ENCODE measurements around the gene ARRDC4.

The ARRDC4 gene

GRCh38 chr15:97992823-97993222 lies 32.3 kb downstream of the ARRDC4 start:
- TF ChIP-seq SIN3A (IDR thresholded peaks at IDR 0.05; ENCODE audit: borderline replicate concordance, insufficient read depth, low read length) (no peak), POLR2AphosphoS5 (IDR thresholded peaks at IDR 0.05; ENCODE audit: low read depth, low read length) (no peak), REST (IDR thresholded peaks at IDR 0.05; ENCODE audit: insufficient read depth in 1 of 2, low read depth in 2 of 2, low read length in 2 of 2) (no peak), TAF1 (IDR thresholded peaks at IDR 0.05; ENCODE audit: borderline replicate concordance, insufficient read depth, low read length) (no peak), FOXP2 (optimal IDR thresholded peaks at IDR 0.05; ENCODE audit: borderline replicate concordance, extremely low read depth, extremely low read length, insufficient read depth) (no peak)

GRCh38 chr15:97993310-97993738 lies 32.8 kb downstream of the ARRDC4 start:
- no peak for TF ChIP-seq TAF1 (IDR thresholded peaks at IDR 0.05; ENCODE audit: borderline replicate concordance, insufficient read depth, low read length)
- no peak for TF ChIP-seq FOXP2 (optimal IDR thresholded peaks at IDR 0.05; ENCODE audit: borderline replicate concordance, extremely low read depth, extremely low read length, insufficient read depth)
- TF ChIP-seq SIN3A (IDR thresholded peaks at IDR 0.05; ENCODE audit: borderline replicate concordance, insufficient read depth, low read length): no peak
- TF ChIP-seq REST (IDR thresholded peaks at IDR 0.05; ENCODE audit: insufficient read depth in 1 of 2, low read depth in 2 of 2, low read length in 2 of 2): no peak
- no peak for TF ChIP-seq POLR2AphosphoS5 (IDR thresholded peaks at IDR 0.05; ENCODE audit: low read depth, low read length)

- no peak for TF ChIP-seq FOXP2 (optimal IDR thresholded peaks at IDR 0.05; ENCODE audit: borderline replicate concordance, extremely low read depth, extremely low read length, insufficient read depth)
- TF ChIP-seq TAF1 (IDR thresholded peaks at IDR 0.05; ENCODE audit: borderline replicate concordance, insufficient read depth, low read length): no peak
- TF ChIP-seq POLR2AphosphoS5 (IDR thresholded peaks at IDR 0.05; ENCODE audit: low read depth, low read length): no peak
- TF ChIP-seq SIN3A (IDR thresholded peaks at IDR 0.05; ENCODE audit: borderline replicate concordance, insufficient read depth, low read length): no peak
- no peak for TF ChIP-seq REST (IDR thresholded peaks at IDR 0.05; ENCODE audit: insufficient read depth in 1 of 2, low read depth in 2 of 2, low read length in 2 of 2)
Measured at GRCh38 chr15:97994236-97994635, 33.7 kb downstream of the ARRDC4 start.

GRCh38 chr15:97995192-97995591 lies 34.7 kb downstream of the ARRDC4 start:
- TF ChIP-seq SIN3A (IDR thresholded peaks at IDR 0.05; ENCODE audit: borderline replicate concordance, insufficient read depth, low read length): no peak
- TF ChIP-seq FOXP2 (optimal IDR thresholded peaks at IDR 0.05; ENCODE audit: borderline replicate concordance, extremely low read depth, extremely low read length, insufficient read depth): no peak
- TF ChIP-seq TAF1 (IDR thresholded peaks at IDR 0.05; ENCODE audit: borderline replicate concordance, insufficient read depth, low read length): no peak

- no peak for TF ChIP-seq SIN3A (IDR thresholded peaks at IDR 0.05; ENCODE audit: borderline replicate concordance, insufficient read depth, low read length)
- no peak for TF ChIP-seq TAF1 (IDR thresholded peaks at IDR 0.05; ENCODE audit: borderline replicate concordance, insufficient read depth, low read length)
- TF ChIP-seq REST (IDR thresholded peaks at IDR 0.05; ENCODE audit: insufficient read depth in 1 of 2, low read depth in 2 of 2, low read length in 2 of 2): no peak
- TF ChIP-seq POLR2AphosphoS5 (IDR thresholded peaks at IDR 0.05; ENCODE audit: low read depth, low read length): no peak
- TF ChIP-seq FOXP2 (optimal IDR thresholded peaks at IDR 0.05; ENCODE audit: borderline replicate concordance, extremely low read depth, extremely low read length, insufficient read depth): no peak
Measured at GRCh38 chr15:97995881-97996603, 35.5 kb downstream of the ARRDC4 start.

All from PFSK-1 (cell line).